Fibroblast of skin of scalp (primary cell): Measurements from ENCODE around the gene FCER1A.

Experiments used
- DNase-seq: peaks from one replicate; pipeline ENCODE4 v3.0.0-alpha.2; 2013

The FCER1A gene

GRCh38 chr1:159352436-159352835 is 50.3 kb downstream of the FCER1A start:
- no peak for DNase-seq
